HG03025 (cell line): Measurements from ENCODE around the gene ZBTB2.
A peak's percentile ranks its signal among the peaks of the same experiment; 100 is the strongest.

Experiments used
- ATAC-seq: cut with Tn5 transposase; IDR thresholded peaks from one replicate; pipeline ENCODE4 v1.9.1; 2021; ENCODE audit warnings: mild to moderate bottlenecking, moderate library complexity; ENCODE audit not compliant: unreplicated experiment, low FRiP score

Gene ZBTB2

GRCh38 chr6:151391471-151392413, at the start of gene ZBTB2:
ZBTB2 (minus strand) TSS chr6:151391559; CDS start chr6:151373637, 17,922 bp downstream.
- no peak for ATAC-seq

- ATAC-seq = no peak
Measured at GRCh38 chr6:151440930-151441329, 49.6 kb upstream of the ZBTB2 start.

- no peak for ATAC-seq
Measured at GRCh38 chr6:151440498-151440897, 49.1 kb upstream of the ZBTB2 start.

DNA sequence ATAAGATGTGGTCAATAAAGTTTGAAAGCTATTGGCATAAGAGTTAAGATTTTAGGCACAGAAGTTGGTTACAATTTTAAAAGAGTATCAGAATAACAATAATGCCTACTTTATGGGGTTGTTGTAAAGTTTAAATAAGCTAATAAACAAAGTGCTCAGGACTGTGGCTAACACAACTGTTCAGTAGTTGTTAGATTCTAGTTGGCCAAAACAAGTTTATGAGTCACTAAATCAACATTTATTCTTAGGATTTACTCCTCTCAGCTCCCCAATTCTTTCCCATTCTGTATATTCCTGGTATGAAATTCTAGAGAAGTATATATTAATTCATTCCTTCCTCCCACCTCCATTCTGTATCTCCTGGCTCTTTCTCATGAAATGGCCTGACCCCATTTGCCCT, 46.0 kb upstream of the ZBTB2 start:
- ATAC-seq = no peak

DNA sequence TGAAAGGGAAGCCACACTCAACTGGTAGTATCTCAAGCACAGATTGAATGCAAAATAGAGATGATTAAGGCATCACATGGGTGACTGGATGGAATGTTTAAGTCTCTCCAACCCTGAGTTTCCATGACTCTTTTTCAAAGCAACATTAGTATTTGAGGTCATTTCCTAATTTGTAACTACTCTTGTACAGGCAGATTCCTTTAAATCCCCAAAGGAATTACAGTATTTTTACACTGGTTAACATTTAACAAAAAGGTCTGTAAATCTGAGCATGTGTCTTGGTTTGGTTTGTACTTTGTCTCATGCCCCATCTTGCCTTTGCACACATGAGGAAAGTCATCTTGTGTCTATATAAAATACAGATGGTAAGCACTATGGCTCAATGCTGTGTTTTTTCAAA, 45.4 kb upstream of the ZBTB2 start:
- ATAC-seq = no peak

DNA sequence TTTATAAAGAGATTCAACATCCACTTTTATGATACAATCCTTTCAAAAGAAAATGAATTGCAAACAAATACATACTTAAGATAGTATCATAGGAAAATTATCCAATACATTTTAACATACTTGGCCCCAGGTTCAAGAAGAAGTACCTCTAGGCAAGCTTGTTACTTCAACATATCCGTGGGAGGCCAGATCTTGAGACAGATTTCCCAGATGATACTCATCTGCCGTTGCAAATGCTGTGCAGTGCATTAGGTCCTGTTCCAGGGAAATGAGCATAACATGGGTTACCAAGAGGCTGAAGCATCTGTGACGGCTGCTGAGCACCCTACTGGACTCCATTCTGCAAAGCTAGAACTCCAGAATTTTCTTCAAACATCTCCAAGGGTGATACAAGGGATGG, 44.9 kb upstream of the ZBTB2 start:
- no peak for ATAC-seq

DNA sequence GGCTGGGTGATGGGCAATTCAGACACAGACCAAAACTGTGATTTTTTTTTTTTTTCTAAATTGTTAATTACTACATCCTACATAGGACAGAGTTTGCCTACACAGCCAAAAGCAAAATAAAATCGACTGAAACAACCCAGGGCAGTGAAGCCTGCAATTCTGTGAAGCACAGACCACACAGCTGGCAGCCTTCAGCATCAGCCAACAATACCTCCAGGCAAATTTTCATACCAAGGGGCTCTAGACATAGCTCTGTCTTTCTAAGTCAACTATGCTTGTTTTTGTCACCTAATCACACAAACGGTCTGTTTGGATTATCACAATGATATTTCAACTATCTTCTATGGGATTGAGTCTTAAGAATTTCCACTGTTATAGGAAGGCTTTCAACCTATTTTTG, 43.0 kb upstream of the ZBTB2 start:
- no peak for ATAC-seq

GRCh38 chr6:151432651-151433050, 41.3 kb upstream of the ZBTB2 start:
- ATAC-seq = no peak

- ATAC-seq = no peak
Measured at GRCh38 chr6:151431337-151431736, 40.0 kb upstream of the ZBTB2 start.

- ATAC-seq = no peak
Measured at GRCh38 chr6:151430886-151431285, 39.5 kb upstream of the ZBTB2 start.

DNA sequence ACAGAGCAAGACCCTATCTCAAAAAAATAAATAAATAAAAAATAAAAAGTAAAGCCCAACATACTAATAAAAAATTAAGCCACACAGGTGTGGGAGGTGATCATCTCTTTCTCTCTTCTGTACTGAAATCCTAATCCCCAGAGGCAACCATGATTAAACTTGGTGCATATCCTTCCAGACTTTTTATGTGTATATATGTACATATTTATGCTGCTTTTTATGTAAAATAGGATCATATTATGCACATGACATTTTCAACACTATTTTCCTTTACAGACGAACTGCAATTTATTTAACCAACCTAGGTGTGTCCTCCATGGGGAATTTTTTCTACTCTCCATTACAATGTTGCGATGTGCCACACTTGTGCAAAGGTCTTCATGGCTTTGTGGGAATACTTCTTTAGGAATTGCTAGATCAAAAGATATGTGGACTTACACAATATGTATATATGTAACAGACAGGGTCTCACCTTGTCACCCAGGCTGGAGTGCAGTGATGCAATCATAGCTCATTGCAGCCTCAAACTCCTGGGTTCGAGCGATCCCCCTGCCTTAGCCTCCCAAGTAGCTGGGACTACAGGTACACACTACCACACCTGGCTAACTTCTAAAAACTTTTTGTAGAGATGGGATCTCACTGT, 36.9 kb upstream of the ZBTB2 start:
- no peak for ATAC-seq

GRCh38 chr6:151425561-151425960, 34.2 kb upstream of the ZBTB2 start:
- ATAC-seq = no peak

- no peak for ATAC-seq
Measured at GRCh38 chr6:151422981-151423380, 31.6 kb upstream of the ZBTB2 start.

DNA sequence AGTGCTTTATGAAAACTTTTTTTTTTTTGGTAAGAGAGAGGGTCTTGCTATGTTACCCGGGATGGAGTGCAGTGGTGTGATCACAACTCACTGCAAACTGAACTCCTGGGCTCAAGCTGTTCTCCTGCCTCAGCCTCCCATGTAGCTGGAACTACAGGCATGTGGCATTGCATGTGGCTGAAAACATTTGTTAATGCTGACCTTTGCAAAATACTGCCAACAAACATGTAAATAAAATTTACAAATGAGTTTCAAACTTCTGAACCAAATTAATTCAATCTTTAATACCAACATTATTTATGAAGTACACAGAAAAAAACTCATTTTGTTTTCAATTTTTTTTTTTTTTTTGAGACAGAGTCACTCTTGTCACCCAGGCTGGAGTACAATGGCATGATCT, 26.1 kb upstream of the ZBTB2 start:
- no peak for ATAC-seq

GRCh38 chr6:151414641-151415260, 23.4 kb upstream of the ZBTB2 start:
- ATAC-seq = no peak

GRCh38 chr6:151413372-151414145, 22.2 kb upstream of the ZBTB2 start:
- ATAC-seq = no peak

DNA sequence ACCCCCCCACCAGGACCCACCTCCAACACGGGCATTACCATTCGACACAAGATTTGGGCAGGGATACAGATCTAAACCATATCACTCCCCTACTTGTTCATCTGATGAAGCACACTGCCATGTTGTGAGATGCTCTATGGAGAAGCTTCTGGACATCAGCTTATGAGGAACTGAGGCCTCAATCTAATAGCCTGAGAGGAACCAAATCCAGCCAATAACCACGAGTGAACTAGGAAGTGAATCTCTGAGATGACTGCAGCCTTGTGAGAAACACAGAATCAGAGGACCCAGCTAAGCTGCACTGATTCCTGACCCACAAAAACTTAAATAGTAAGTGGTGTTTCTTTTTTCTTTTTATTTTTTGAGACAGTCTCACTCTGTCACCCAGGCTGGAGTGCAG, 21.6 kb upstream of the ZBTB2 start:
- ATAC-seq = no peak

- no peak for ATAC-seq
Measured at GRCh38 chr6:151409679-151410078, 18.3 kb upstream of the ZBTB2 start.

DNA sequence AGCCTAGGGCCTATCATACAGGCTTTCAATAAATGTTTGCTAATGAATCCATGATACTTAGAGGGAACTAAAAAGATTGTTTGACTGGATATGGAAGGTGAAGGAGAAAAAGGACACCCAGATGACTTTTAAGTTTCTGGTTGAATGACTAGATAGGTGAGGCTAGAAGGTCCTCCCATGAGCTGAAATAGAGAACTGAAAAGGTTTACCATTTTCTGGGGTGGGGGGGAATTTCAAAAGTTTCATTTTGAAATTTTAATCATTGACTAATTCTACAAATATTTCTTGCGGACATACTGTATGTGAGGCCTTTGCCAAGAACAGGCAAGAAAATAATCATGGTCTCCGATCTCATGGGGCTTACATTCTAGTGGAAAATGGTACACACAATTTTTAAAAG, 17.9 kb upstream of the ZBTB2 start:
- peak; percentile 51 for ATAC-seq

- no peak for ATAC-seq
Measured at GRCh38 chr6:151408858-151409257, 17.5 kb upstream of the ZBTB2 start.

- ATAC-seq = no peak
Measured at GRCh38 chr6:151403919-151404308, 12.6 kb upstream of the ZBTB2 start.
